Lung microvascular endothelial cell (primary cell): ENCODE measurements around the gene CCDC73. TPM values are rescaled to one million over a fixed set of nuclear protein-coding genes. Genes with fewer than 3 reads are reported as not detected.

Experiments
- total RNA-seq: library from RNA; depleted of rRNA; stranded (reverse); fragments of >200 nt; gene quantifications from 2 replicates; pipeline ENCODE4 v1.2.1, GENCODE V29; 2014

CCDC73 gene
- total RNA-seq, 1 donor from 2014 or later: not detected

Other genes starting within 250 kb of the CCDC73 start
- gene EIF3M, start 210.8 kb downstream of the CCDC73 start, total RNA-seq: 92.4 and 118 TPM in 2 replicates
- 0.22 and 2.6 TPM in 2 replicates for gene PRRG4, start 35.3 kb upstream of the CCDC73 start, total RNA-seq
- 8.3 and 8.7 TPM in 2 replicates for gene QSER1, start 98.1 kb upstream of the CCDC73 start, total RNA-seq
- gene DEPDC7, start 221.2 kb upstream of the CCDC73 start, total RNA-seq: under 0.01 and 0.20 TPM in 2 replicates
- 9.6 and 13.1 TPM in 2 replicates for gene TCP11L1, start 244.9 kb upstream of the CCDC73 start, total RNA-seq